DND-41 (cell line): ENCODE measurements around the gene VIPR1.

Experiments
- ATAC-seq: fragments of 200-7000 bp; cut with Tn5 transposase; 3 replicates; pipeline ENCODE4 v1.9.1; 2021; ENCODE audit warnings: low read depth; ENCODE audit not compliant: insufficient read depth
- DNase-seq: peaks from one replicate; pipeline ENCODE4 v3.0.0-alpha.2; 2020
- H2AFZ ChIP-seq: 2 replicates; pipeline ENCODE4 v1.6.0; 2012; ENCODE audit warnings: low read depth, low read length
- H3K27ac ChIP-seq: 2 replicates; pipeline ENCODE4 v1.5.1; 2012; ENCODE audit warnings: low read length, inconsistent platforms
- H3K27me3 ChIP-seq: fragments of 200-600 bp; sonication (generic); 2 replicates; pipeline ENCODE4 v1.6.0; 2012; ENCODE audit warnings: low read length, mild to moderate bottlenecking, inconsistent platforms; ENCODE audit not compliant: insufficient read depth, poor library complexity
- H3K36me3 ChIP-seq: 2 replicates; pipeline ENCODE4 v1.5.1; 2012; ENCODE audit warnings: low read length, inconsistent platforms; ENCODE audit not compliant: insufficient read depth
- H3K4me1 ChIP-seq: 2 replicates; pipeline ENCODE4 v1.5.1; 2012; ENCODE audit warnings: mild to moderate bottlenecking, low read length; ENCODE audit not compliant: insufficient read depth
- H3K4me2 ChIP-seq: 2 replicates; pipeline ENCODE4 v1.6.0; 2012; ENCODE audit warnings: mild to moderate bottlenecking, moderate library complexity, low read length, inconsistent platforms; ENCODE audit not compliant: insufficient read depth
- H3K4me3 ChIP-seq, 2 experiments: fragments of 200-600 bp in 1 of 2; shearing (Covaris generic) in 1 of 2; 2 replicates each; pipeline ENCODE4 v1.5.1; 2012 to 2016; ENCODE audit warnings: inconsistent platforms in 2 of 2, low read length in 2 of 2, mild to moderate bottlenecking in 2 of 2, low read depth in 1 of 2, moderate library complexity in 1 of 2
- H3K79me2 ChIP-seq: 2 replicates; pipeline ENCODE4 v1.6.0; 2012; ENCODE audit warnings: low read length, inconsistent platforms; ENCODE audit not compliant: insufficient read depth
- H3K9ac ChIP-seq: 2 replicates; pipeline ENCODE4 v1.6.0; 2012; ENCODE audit warnings: low read depth, mild to moderate bottlenecking, inconsistent platforms, low read length, moderate library complexity
- H3K9me3 ChIP-seq: 2 replicates; pipeline ENCODE4 v1.5.1; 2012; ENCODE audit warnings: low read length, moderate library complexity, mild to moderate bottlenecking, inconsistent platforms; ENCODE audit not compliant: insufficient read depth, severe bottlenecking
- H4K20me1 ChIP-seq: 2 replicates; pipeline ENCODE4 v1.6.0; 2012; ENCODE audit warnings: low read length; ENCODE audit not compliant: insufficient read depth
- CTCF ChIP-seq: IDR thresholded peaks from 2 replicates; pipeline ENCODE4 v1.5.1; 2012; ENCODE audit warnings: borderline replicate concordance, low read length, moderate library complexity, mild to moderate bottlenecking; ENCODE audit not compliant: poor library complexity, severe bottlenecking; ENCODE audit errors: extremely low read depth
- EZH2 ChIP-seq: IDR thresholded peaks from 3 replicates; pipeline ENCODE4 v1.6.1; 2012; ENCODE audit warnings: borderline replicate concordance, low read depth, mild to moderate bottlenecking, moderate library complexity, low read length, inconsistent platforms; ENCODE audit not compliant: severe bottlenecking

The VIPR1 gene

GRCh38 chr3:42518800-42519567 lies 16.5 kb downstream of the VIPR1 start:
- H3K36me3 ChIP-seq, result no peaks in the 10 kb centered on the region
- peak; percentile 26 for DNase-seq
- no peak overlapping the region for H3K27ac ChIP-seq
- no peaks in the 10 kb centered on the region for H4K20me1 ChIP-seq
- H3K4me1 ChIP-seq, result no peaks in the 10 kb centered on the region
- H3K27me3 ChIP-seq, result no peaks in the 10 kb centered on the region
- no peak for ATAC-seq
- H3K4me3 ChIP-seq, result no peak overlapping the region
- H2AFZ ChIP-seq, result no peak overlapping the region
- TF ChIP-seq CTCF (peak; percentile 46), EZH2 (no peak)
- no peaks in the 10 kb centered on the region for H3K79me2 ChIP-seq
- no peaks in the 10 kb centered on the region for H3K9me3 ChIP-seq
- H3K9ac ChIP-seq, result no peak overlapping the region
- no peak overlapping the region for H3K4me2 ChIP-seq

- H3K36me3 ChIP-seq, result no peaks in the 10 kb centered on the region
- no peak overlapping the region for H3K4me2 ChIP-seq
- no peak overlapping the region for H3K4me3 ChIP-seq
- ATAC-seq (no peak), DNase-seq (no peak)
- TF ChIP-seq CTCF (no peak), EZH2 (no peak)
- H3K27me3 ChIP-seq, result no peaks in the 10 kb centered on the region
- H4K20me1 ChIP-seq, result no peaks in the 10 kb centered on the region
- no peaks in the 10 kb centered on the region for H3K79me2 ChIP-seq
- no peak overlapping the region for H2AFZ ChIP-seq
- H3K9me3 ChIP-seq, result no peaks in the 10 kb centered on the region
- no peaks in the 10 kb centered on the region for H3K4me1 ChIP-seq
- no peak overlapping the region for H3K27ac ChIP-seq
- no peak overlapping the region for H3K9ac ChIP-seq
Measured at GRCh38 chr3:42519568-42519962, 17.1 kb downstream of the VIPR1 start.

- Histone ChIP-seq H3K27ac (no peak overlapping the region), H2AFZ (no peak overlapping the region), H3K4me3 (no peak overlapping the region), H3K4me1 (no peaks in the 10 kb centered on the region), H3K79me2 (no peaks in the 10 kb centered on the region), H3K27me3 (no peaks in the 10 kb centered on the region), H3K9me3 (no peaks in the 10 kb centered on the region), H4K20me1 (no peaks in the 10 kb centered on the region), H3K36me3 (no peaks in the 10 kb centered on the region), H3K4me2 (no peak overlapping the region), H3K9ac (no peak overlapping the region)
- DNase-seq (no peak), ATAC-seq (no peak)
- TF ChIP-seq EZH2 (no peak), CTCF (no peak)
Measured at GRCh38 chr3:42520336-42520735, 17.9 kb downstream of the VIPR1 start.

- no peak for ATAC-seq
- no peaks in the 10 kb centered on the region for H3K27me3 ChIP-seq
- H3K4me3 ChIP-seq, result no peak overlapping the region
Measured at GRCh38 chr3:42520906-42521305, 18.5 kb downstream of the VIPR1 start.

More at GRCh38 chr3:42520906-42521305, 18.5 kb downstream of the VIPR1 start:
- H4K20me1 ChIP-seq, result no peaks in the 10 kb centered on the region
- no peak overlapping the region for H2AFZ ChIP-seq
- no peak overlapping the region for H3K9ac ChIP-seq
- DNase-seq, result no peak
- H3K9me3 ChIP-seq, result no peaks in the 10 kb centered on the region
- TF ChIP-seq EZH2 (no peak), CTCF (no peak)
- no peaks in the 10 kb centered on the region for H3K4me1 ChIP-seq
- H3K27ac ChIP-seq, result no peak overlapping the region
- no peaks in the 10 kb centered on the region for H3K36me3 ChIP-seq
- no peaks in the 10 kb centered on the region for H3K79me2 ChIP-seq
- no peak overlapping the region for H3K4me2 ChIP-seq
